ENCODE data around the gene CYP39A1. TPM values are rescaled to one million over a fixed set of nuclear protein-coding genes. Genes with fewer than 3 reads are reported as not detected.
A peak's percentile ranks its signal among the peaks of the same experiment; 100 is the strongest.
"Not testable (repeated sequence)": the region's sequence is repeated elsewhere in the genome, so short reads cannot be mapped to it uniquely, and the experiment has no call there.

CYP39A1 gene
- total RNA-seq, 1 experiment from 2014 or later: 1.7 TPM

DNA sequence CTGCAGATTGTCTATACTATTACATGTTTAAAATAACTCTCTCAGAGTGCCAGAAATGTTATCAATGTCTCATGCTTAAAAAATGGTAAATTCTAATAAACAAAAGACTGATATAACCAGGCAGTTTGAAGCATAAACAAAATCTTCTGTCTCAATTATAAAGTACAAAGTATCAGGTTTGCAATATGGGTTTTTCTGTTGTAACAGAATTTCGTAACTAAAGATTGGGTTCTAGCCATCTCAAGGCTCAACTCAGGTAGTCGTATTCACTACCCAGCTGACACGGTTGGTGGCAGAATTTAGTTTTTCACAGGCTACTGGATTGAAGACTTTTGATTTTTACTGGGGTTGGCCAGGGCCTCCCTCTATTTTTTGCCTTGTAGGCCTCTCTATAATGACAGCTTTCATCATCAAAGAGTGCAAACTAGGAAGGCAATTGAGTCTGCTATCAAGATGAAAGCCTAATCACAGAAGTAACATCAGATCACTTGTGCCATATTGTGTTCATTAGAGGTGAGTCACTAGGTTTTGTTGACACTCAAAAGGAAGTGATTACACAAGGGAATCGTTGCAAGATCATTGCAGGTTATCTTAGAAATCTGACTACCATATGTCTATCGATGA is 3.6 kb downstream of the CYP39A1 start:
- Mint-ChIP-seq H3K4me1 (ENCODE audit: low read depth, unreplicated experiment) (peaks cover 14% of the 10 kb centered on the region), H3K9me3 (ENCODE audit: low read depth, unreplicated experiment) (no peaks in the 10 kb centered on the region), H3K27ac (ENCODE audit: unreplicated experiment) (peak overlapping the region; percentile 10), H3K36me3 (ENCODE audit: insufficient read depth, unreplicated experiment) (peaks cover 20% of the 10 kb centered on the region), H3K4me3 (ENCODE audit: low read depth, unreplicated experiment) (no peak overlapping the region), H3K27me3 (ENCODE audit: unreplicated experiment) (no peaks in the 10 kb centered on the region)
- BruUV-seq (replicated peaks): no TSS peak
- TF ChIP-seq, protein P1, sequence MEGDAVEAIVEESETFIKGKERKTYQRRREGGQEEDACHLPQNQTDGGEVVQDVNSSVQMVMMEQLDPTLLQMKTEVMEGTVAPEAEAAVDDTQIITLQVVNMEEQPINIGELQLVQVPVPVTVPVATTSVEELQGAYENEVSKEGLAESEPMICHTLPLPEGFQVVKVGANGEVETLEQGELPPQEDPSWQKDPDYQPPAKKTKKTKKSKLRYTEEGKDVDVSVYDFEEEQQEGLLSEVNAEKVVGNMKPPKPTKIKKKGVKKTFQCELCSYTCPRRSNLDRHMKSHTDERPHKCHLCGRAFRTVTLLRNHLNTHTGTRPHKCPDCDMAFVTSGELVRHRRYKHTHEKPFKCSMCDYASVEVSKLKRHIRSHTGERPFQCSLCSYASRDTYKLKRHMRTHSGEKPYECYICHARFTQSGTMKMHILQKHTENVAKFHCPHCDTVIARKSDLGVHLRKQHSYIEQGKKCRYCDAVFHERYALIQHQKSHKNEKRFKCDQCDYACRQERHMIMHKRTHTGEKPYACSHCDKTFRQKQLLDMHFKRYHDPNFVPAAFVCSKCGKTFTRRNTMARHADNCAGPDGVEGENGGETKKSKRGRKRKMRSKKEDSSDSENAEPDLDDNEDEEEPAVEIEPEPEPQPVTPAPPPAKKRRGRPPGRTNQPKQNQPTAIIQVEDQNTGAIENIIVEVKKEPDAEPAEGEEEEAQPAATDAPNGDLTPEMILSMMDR (IDR thresholded peaks at IDR 0.05; ENCODE audit: unreplicated experiment): no peak
- intact Hi-C loops (cut with micrococcal nuclease; ENCODE audit: unreplicated experiment): no loop called here
- no peak for DNase-seq
- CTCF ChIA-PET: no interaction called here

DNA sequence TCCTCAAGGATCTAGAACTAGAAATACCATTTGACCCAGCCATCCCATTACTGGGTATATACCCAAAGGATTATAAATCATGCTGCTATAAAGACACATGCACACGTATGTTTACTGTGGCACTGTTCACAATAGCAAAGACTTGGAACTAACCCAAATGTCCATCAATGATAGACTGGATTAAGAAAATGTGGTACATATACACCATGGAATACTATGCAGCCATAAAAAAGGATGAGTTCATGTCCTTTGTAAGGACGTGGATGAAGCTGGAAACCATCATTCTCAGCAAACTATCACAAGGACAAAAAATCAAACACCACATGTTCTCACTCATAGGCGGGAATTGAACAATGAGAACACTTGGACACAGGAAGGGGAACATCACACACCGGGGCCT is 4.5 kb downstream of the CYP39A1 start:
- BruUV-seq (replicated peaks); DNase-seq; H3K27ac Mint-ChIP-seq (ENCODE audit: unreplicated experiment); H3K27me3 Mint-ChIP-seq (ENCODE audit: unreplicated experiment); H3K9me3 Mint-ChIP-seq (ENCODE audit: low read depth, unreplicated experiment); intact Hi-C loops (cut with micrococcal nuclease; ENCODE audit: unreplicated experiment); H3K4me3 Mint-ChIP-seq (ENCODE audit: low read depth, unreplicated experiment); CTCF ChIA-PET: not testable (repeated sequence)
- H3K4me1 Mint-ChIP-seq (ENCODE audit: low read depth, unreplicated experiment): peaks cover 14% of the 10 kb centered on the region
- peaks cover 13% of the 10 kb centered on the region for H3K36me3 Mint-ChIP-seq (ENCODE audit: insufficient read depth, unreplicated experiment)

DNA sequence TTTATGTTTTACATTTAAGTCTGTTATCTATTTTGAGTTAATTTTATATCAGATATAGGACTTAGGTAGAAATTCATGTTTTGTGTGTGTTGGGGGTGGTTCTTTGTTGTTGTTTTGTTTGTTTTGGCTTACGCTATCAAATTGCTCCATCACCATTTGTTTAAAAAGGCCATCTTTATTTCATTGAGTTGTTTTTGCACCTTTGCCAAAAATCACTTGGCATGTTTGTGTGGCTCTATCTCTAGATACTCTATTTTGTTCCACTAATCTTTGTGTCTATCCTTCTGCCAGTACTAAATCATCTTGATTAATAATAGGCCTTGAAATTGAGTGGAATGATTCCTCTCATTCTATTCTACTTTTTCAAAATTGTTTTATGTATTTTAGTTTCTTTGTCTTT is 7.4 kb downstream of the CYP39A1 start:
- Mint-ChIP-seq H3K27ac (ENCODE audit: unreplicated experiment) (no peak overlapping the region), H3K4me1 (ENCODE audit: low read depth, unreplicated experiment) (peaks cover 13% of the 10 kb centered on the region), H3K27me3 (ENCODE audit: unreplicated experiment) (no peaks in the 10 kb centered on the region), H3K4me3 (ENCODE audit: low read depth, unreplicated experiment) (no peak overlapping the region), H3K36me3 (ENCODE audit: insufficient read depth, unreplicated experiment) (no peaks in the 10 kb centered on the region), H3K9me3 (ENCODE audit: low read depth, unreplicated experiment) (no peaks in the 10 kb centered on the region)
- DNase-seq: no peak
- BruUV-seq (replicated peaks): no TSS peak
- TF ChIP-seq, protein P1 (IDR thresholded peaks at IDR 0.05; ENCODE audit: unreplicated experiment): no peak
- CTCF ChIA-PET: no interaction called here
- intact Hi-C loops (cut with micrococcal nuclease; ENCODE audit: unreplicated experiment): no loop called here

DNA sequence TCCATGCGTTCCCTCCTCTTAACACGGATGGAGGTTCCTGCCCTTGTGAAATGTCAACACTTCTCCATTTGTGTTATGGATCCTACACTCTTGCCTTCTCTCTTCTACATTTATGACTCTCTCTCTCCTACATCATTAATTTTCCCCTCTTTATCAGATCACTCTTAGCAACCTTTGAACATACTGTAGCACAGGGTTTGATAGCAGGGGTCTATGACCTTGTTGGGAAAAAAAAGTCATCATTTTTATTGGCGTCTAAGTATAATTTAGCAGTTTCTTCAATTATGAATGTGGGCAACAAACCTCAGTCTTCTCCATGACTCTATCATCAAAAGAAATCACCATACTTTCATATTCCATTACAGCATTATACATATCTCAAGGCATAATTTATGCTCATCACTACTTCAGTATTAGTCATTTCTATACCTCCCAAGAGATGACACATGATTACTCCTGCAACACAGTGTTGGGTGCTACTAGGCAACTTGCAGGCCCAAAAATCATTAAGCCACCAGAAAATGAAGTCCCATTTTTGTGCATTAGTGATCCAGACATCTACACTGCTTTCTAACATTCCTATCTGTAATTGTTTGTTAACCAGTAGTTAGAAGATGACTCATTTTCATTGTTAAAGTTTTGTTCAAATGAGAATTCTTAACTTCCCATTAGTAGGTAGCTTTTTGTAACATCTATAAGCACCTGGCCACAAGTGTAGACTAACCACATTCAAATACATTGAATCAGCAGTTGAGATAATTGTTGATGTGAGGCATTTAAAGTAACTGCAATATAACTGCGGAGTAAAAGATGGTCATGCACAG is 9.5 kb downstream of the CYP39A1 start:
- CTCF ChIA-PET: no interaction called here
- H3K4me1 Mint-ChIP-seq (ENCODE audit: low read depth, unreplicated experiment): no peaks in the 10 kb centered on the region

More for the DNA sequence above, 9.5 kb downstream of the CYP39A1 start:
- Mint-ChIP-seq H3K9me3 (ENCODE audit: low read depth, unreplicated experiment) (no peaks in the 10 kb centered on the region), H3K27me3 (ENCODE audit: unreplicated experiment) (no peaks in the 10 kb centered on the region), H3K4me3 (ENCODE audit: low read depth, unreplicated experiment) (no peak overlapping the region), H3K36me3 (ENCODE audit: insufficient read depth, unreplicated experiment) (no peaks in the 10 kb centered on the region), H3K27ac (ENCODE audit: unreplicated experiment) (no peak overlapping the region)
- intact Hi-C loops (cut with micrococcal nuclease; ENCODE audit: unreplicated experiment): no loop called here
- BruUV-seq (replicated peaks): no TSS peak
- TF ChIP-seq, protein P1 (IDR thresholded peaks at IDR 0.05; ENCODE audit: unreplicated experiment): no peak
- no peak for DNase-seq

Data from Calu3 (cell line).